HEK293 (cell line): ENCODE results near the gene MLN.

Source experiments
- CTCF ChIA-PET: fragments of 350-600 bp; formaldehyde crosslinking; extraction: SDS; loops from one replicate; lab custom pipeline; 2021; ENCODE audit warnings: antibody characterized with exemption; lab: Yijun Ruan, JAX
- POLR2A ChIA-PET: fragments of 300-600 bp; formaldehyde crosslinking; extraction: SDS; loops from one replicate; lab custom pipeline; 2020; ENCODE audit warnings: antibody characterized with exemption, inconsistent platforms; lab: Yijun Ruan, JAX
- H3K27ac ChIP-seq: fragments of 200-500 bp; sonication (Bioruptor generic); 2 replicates; pipeline ENCODE4 v1.5.1; 2014; ENCODE audit warnings: low read depth, low read length, control low read depth, inconsistent platforms; ENCODE audit errors: extremely low read depth
- H3K36me3 ChIP-seq, 2 experiments: fragments of 200-500 bp in 1 of 2; sonication (Bioruptor generic) in 1 of 2; 1 replicate in 1 of 2; 2 replicates in 1 of 2; pipeline ENCODE4 v1.5.1; 2014 to 2017; ENCODE audit warnings: inconsistent platforms in 2 of 2, low read length in 2 of 2; ENCODE audit not compliant: control insufficient read depth in 2 of 2, insufficient read depth in 1 of 2
- H3K4me1 ChIP-seq: fragments of 200-500 bp; sonication (Bioruptor generic); 2 replicates; pipeline ENCODE4 v1.5.1; 2014; ENCODE audit warnings: mild to moderate bottlenecking, low read length, inconsistent platforms; ENCODE audit not compliant: control insufficient read depth, insufficient read depth
- H3K4me3 ChIP-seq: 2 replicates; pipeline ENCODE4 v1.5.1; 2011; ENCODE audit warnings: low read depth, mild to moderate bottlenecking, control low read depth, low read length, moderate library complexity
- H3K9me3 ChIP-seq: fragments of 200-500 bp; sonication (Bioruptor generic); 2 replicates; pipeline ENCODE4 v1.5.1; 2014; ENCODE audit warnings: low read depth, low read length, inconsistent platforms; ENCODE audit not compliant: control insufficient read depth, insufficient read depth
- GLIS2 ChIP-seq: fragments of 450-650 bp; formaldehyde crosslinking; IDR thresholded peaks from 2 replicates; pipeline ENCODE4 v1.5.1; 2016; ENCODE audit warnings: missing biosample characterization, missing genetic modification characterization
- IKZF3 ChIP-seq: fragments of 450-650 bp; IDR thresholded peaks from 2 replicates; pipeline ENCODE4 v1.5.0; 2018; ENCODE audit warnings: missing biosample characterization, mild to moderate bottlenecking, missing genetic modification characterization, moderate library complexity
- KLF1 ChIP-seq: fragments of 450-650 bp; formaldehyde crosslinking; IDR thresholded peaks from 2 replicates; pipeline ENCODE4 v1.5.1; 2016; ENCODE audit warnings: missing biosample characterization, missing genetic modification characterization
- KLF10 ChIP-seq: fragments of 450-650 bp; IDR thresholded peaks from 2 replicates; pipeline ENCODE4 v1.5.1; 2018; ENCODE audit warnings: missing biosample characterization, mild to moderate bottlenecking, missing genetic modification characterization
- KLF7 ChIP-seq: fragments of 450-650 bp; formaldehyde crosslinking; IDR thresholded peaks from 2 replicates; pipeline ENCODE4 v1.5.1; 2016; ENCODE audit warnings: missing biosample characterization, missing genetic modification characterization, borderline replicate concordance
- KLF9 ChIP-seq: fragments of 450-650 bp; formaldehyde crosslinking; IDR thresholded peaks from 2 replicates; pipeline ENCODE4 v1.5.1; 2016; ENCODE audit warnings: missing biosample characterization, missing genetic modification characterization, low read depth
- PATZ1 ChIP-seq: fragments of 450-650 bp; formaldehyde crosslinking; IDR thresholded peaks from 2 replicates; pipeline ENCODE4 v1.5.1; 2016; ENCODE audit warnings: missing biosample characterization, missing genetic modification characterization
- WT1 ChIP-seq: fragments of 450-650 bp; formaldehyde crosslinking; IDR thresholded peaks from 2 replicates; pipeline ENCODE4 v1.5.1; 2016; ENCODE audit warnings: missing biosample characterization, missing genetic modification characterization
- ZBTB17 ChIP-seq: fragments of 450-650 bp; formaldehyde crosslinking; IDR thresholded peaks from 2 replicates; pipeline ENCODE4 v1.5.1; 2016; ENCODE audit warnings: missing biosample characterization, missing genetic modification characterization
- ZBTB44 ChIP-seq: fragments of 450-650 bp; IDR thresholded peaks from 2 replicates; pipeline ENCODE4 v1.5.1; 2018; ENCODE audit warnings: missing biosample characterization, mild to moderate bottlenecking, missing genetic modification characterization
- ZBTB8A ChIP-seq: fragments of 450-650 bp; formaldehyde crosslinking; IDR thresholded peaks from 2 replicates; pipeline ENCODE4 v1.5.1; 2016; ENCODE audit warnings: missing biosample characterization, missing genetic modification characterization
- ZIC2 ChIP-seq: fragments of 450-650 bp; formaldehyde crosslinking; IDR thresholded peaks from 2 replicates; pipeline ENCODE4 v1.5.1; 2016; ENCODE audit warnings: missing biosample characterization, missing genetic modification characterization
- ZNF114 ChIP-seq: fragments of 450-650 bp; formaldehyde crosslinking; IDR thresholded peaks from 2 replicates; pipeline ENCODE4 v1.5.0; 2017; ENCODE audit warnings: missing biosample characterization, missing genetic modification characterization
- ZNF18 ChIP-seq: fragments of 450-650 bp; formaldehyde crosslinking; IDR thresholded peaks from 2 replicates; pipeline ENCODE4 v1.5.1; 2016; ENCODE audit warnings: missing biosample characterization, missing genetic modification characterization
- ZNF335 ChIP-seq: fragments of 450-650 bp; formaldehyde crosslinking; conservative IDR thresholded peaks from 2 replicates; pipeline ENCODE4 v1.5.1; 2016; ENCODE audit warnings: missing biosample characterization, missing genetic modification characterization
- ZNF423 ChIP-seq: fragments of 450-650 bp; formaldehyde crosslinking; IDR thresholded peaks from 2 replicates; pipeline ENCODE4 v1.5.1; 2016; ENCODE audit warnings: missing biosample characterization, missing genetic modification characterization
- ZNF707 ChIP-seq: fragments of 450-650 bp; formaldehyde crosslinking; IDR thresholded peaks from 2 replicates; pipeline ENCODE4 v1.5.1; 2016; ENCODE audit warnings: missing biosample characterization, missing genetic modification characterization
- ZNF777 ChIP-seq: fragments of 450-650 bp; formaldehyde crosslinking; IDR thresholded peaks from 2 replicates; pipeline ENCODE4 v1.5.1; 2017; ENCODE audit warnings: missing biosample characterization, missing genetic modification characterization, borderline replicate concordance
- ZNF791 ChIP-seq: fragments of 450-650 bp; formaldehyde crosslinking; IDR thresholded peaks from 2 replicates; pipeline ENCODE4 v1.5.1; 2016; ENCODE audit warnings: missing biosample characterization, missing genetic modification characterization
- TF ChIP-seq, protein P1 (sequence below): fragments of 450-650 bp; formaldehyde crosslinking; IDR thresholded peaks from 2 replicates; pipeline ENCODE4 v1.5.1; 2016; ENCODE audit warnings: missing biosample characterization, missing genetic modification characterization, borderline replicate concordance
- TF ChIP-seq, protein P2 (sequence below): fragments of 450-650 bp; formaldehyde crosslinking; IDR thresholded peaks from 2 replicates; pipeline ENCODE4 v1.5.1; 2017; ENCODE audit warnings: missing biosample characterization, missing genetic modification characterization

The MLN gene

GRCh38 chr6:33756211-33756954 is 47.4 kb downstream of the MLN start (continued):
- TF ChIP-seq, protein P1, sequence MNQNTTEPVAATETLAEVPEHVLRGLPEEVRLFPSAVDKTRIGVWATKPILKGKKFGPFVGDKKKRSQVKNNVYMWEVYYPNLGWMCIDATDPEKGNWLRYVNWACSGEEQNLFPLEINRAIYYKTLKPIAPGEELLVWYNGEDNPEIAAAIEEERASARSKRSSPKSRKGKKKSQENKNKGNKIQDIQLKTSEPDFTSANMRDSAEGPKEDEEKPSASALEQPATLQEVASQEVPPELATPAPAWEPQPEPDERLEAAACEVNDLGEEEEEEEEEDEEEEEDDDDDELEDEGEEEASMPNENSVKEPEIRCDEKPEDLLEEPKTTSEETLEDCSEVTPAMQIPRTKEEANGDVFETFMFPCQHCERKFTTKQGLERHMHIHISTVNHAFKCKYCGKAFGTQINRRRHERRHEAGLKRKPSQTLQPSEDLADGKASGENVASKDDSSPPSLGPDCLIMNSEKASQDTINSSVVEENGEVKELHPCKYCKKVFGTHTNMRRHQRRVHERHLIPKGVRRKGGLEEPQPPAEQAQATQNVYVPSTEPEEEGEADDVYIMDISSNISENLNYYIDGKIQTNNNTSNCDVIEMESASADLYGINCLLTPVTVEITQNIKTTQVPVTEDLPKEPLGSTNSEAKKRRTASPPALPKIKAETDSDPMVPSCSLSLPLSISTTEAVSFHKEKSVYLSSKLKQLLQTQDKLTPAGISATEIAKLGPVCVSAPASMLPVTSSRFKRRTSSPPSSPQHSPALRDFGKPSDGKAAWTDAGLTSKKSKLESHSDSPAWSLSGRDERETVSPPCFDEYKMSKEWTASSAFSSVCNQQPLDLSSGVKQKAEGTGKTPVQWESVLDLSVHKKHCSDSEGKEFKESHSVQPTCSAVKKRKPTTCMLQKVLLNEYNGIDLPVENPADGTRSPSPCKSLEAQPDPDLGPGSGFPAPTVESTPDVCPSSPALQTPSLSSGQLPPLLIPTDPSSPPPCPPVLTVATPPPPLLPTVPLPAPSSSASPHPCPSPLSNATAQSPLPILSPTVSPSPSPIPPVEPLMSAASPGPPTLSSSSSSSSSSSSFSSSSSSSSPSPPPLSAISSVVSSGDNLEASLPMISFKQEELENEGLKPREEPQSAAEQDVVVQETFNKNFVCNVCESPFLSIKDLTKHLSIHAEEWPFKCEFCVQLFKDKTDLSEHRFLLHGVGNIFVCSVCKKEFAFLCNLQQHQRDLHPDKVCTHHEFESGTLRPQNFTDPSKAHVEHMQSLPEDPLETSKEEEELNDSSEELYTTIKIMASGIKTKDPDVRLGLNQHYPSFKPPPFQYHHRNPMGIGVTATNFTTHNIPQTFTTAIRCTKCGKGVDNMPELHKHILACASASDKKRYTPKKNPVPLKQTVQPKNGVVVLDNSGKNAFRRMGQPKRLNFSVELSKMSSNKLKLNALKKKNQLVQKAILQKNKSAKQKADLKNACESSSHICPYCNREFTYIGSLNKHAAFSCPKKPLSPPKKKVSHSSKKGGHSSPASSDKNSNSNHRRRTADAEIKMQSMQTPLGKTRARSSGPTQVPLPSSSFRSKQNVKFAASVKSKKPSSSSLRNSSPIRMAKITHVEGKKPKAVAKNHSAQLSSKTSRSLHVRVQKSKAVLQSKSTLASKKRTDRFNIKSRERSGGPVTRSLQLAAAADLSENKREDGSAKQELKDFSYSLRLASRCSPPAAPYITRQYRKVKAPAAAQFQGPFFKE (tag by site-specific recombination), result no peak

DNA sequence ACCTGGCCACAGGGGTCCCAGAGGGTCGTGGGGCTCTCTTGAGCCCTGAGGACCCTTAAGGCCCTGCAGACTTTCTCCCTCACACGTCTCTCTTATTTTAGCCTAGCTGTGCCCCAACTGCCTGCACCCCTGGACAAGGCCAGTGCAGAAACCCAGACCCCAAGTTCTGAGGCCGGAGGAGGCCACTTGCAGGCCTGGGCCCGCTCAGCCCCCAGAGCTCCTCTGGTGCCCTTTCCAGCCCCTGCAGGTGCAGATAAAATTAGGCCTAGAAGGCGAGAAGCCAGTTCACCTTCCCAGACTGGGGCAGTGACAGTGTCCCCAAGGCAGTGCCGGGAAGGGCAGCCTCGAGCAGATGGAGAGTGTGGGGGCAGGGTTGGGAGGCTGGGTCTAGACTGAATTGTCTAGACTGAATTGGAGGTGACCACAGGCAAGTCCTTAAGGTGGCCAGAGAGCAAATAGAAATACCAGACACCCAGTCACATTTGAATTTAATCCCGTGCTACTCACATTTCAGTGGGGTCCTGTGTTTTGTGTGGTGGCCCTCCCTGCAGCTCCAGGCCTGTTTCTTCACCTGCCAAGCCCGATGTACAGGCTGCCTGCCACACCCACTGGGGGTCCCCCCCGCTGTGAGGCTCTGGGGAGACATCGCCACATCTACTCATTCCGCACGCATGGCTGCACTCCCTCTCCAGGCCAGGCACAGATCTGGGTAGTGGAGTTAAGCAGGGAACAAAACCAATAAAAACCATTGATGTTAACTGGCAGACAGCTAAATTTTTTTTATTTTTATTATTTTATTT is 48.5 kb downstream of the MLN start:
- H3K27ac ChIP-seq, result peak overlapping the region; percentile 37; the same call in 1 of the 2 replicates
- peaks cover 26% of the 10 kb centered on the region for H3K4me1 ChIP-seq
- no peaks in the 10 kb centered on the region for H3K9me3 ChIP-seq
- no peak overlapping the region for H3K4me3 ChIP-seq
- CTCF ChIA-PET, result interaction anchor here (0.6 to 12.1 kb wide), 9 partner anchors 10 to 550 kb away, joined by 3 to 193 read pairs (median 5); partner anchors contain the start of genes BAK1 and IP6K3
- H3K36me3 ChIP-seq, result no peaks in the 10 kb centered on the region
- POLR2A ChIA-PET, result interaction anchor here (0.8 kb wide), 1 partner anchor 44 kb away, joined by 3 read pairs; the partner anchor contains the start of gene UQCC2
- TF ChIP-seq KLF7, result peak; percentile 65; the same call in 1 of the 2 replicates
- TF ChIP-seq ZBTB44 (tag by site-specific recombination), result peak; percentile 88; the same call in 1 of the 2 replicates
- TF ChIP-seq KLF1, result peak; percentile 68
- TF ChIP-seq ZNF114 (tag by site-specific recombination), result no peak
- TF ChIP-seq PATZ1 (tag by site-specific recombination), result peak; percentile 73; the same call in 1 of the 2 replicates
- no peak for TF ChIP-seq ZNF707 (tag by site-specific recombination)
- peak; percentile 60 for TF ChIP-seq GLIS2 (tag by site-specific recombination)
- no peak for TF ChIP-seq ZNF777 (tag by site-specific recombination)
- TF ChIP-seq, protein P2, sequence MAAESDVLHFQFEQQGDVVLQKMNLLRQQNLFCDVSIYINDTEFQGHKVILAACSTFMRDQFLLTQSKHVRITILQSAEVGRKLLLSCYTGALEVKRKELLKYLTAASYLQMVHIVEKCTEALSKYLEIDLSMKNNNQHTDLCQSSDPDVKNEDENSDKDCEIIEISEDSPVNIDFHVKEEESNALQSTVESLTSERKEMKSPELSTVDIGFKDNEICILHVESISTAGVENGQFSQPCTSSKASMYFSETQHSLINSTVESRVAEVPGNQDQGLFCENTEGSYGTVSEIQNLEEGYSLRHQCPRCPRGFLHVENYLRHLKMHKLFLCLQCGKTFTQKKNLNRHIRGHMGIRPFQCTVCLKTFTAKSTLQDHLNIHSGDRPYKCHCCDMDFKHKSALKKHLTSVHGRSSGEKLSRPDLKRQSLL (tag by site-specific recombination), result no peak
- TF ChIP-seq KLF9 (tag by site-specific recombination), result peak; percentile 72
- 0 out of 2 replicates have a peak, but pooled peaks have one; percentile 60 for TF ChIP-seq ZNF18 (tag by site-specific recombination)
- TF ChIP-seq ZBTB17 (tag by site-specific recombination), result peak; percentile 27; the same call in 1 of the 2 replicates
- peak; percentile 78 for TF ChIP-seq WT1 (tag by site-specific recombination)
- TF ChIP-seq IKZF3, result 0 out of 2 replicates have a peak, but pooled peaks have one; percentile 19
- TF ChIP-seq KLF10 (tag by site-specific recombination), result peak; percentile 82
- TF ChIP-seq ZNF791 (tag by site-specific recombination), result no peak
- TF ChIP-seq ZIC2 (tag by site-specific recombination), result peak; percentile 82
- TF ChIP-seq ZBTB8A, result peak; percentile 32; the same call in 1 of the 2 replicates
- TF ChIP-seq ZNF423 (tag by site-specific recombination), result peak; percentile 80
- TF ChIP-seq ZNF335, result peak; percentile 36; the same call in 1 of the 2 replicates
